Liver (tissue), 9 donors: ENCODE measurements around the gene CACHD1. TPM values are rescaled to one million over a fixed set of nuclear protein-coding genes. Genes with fewer than 3 reads are reported as not detected.

Experiments used
- DNase-seq: peaks from one replicate; pipeline ENCODE4 v3.0.0-alpha.2; 2017; ENCODE audit warnings: low spot score
- H3K27ac ChIP-seq, 2 donors: one replicate each; pipeline ENCODE4 v1.7.0; 2013; ENCODE audit warnings: inconsistent platforms in 2 of 2, low read length in 2 of 2, control low read depth in 1 of 2, low read depth in 1 of 2, mild to moderate bottlenecking in 1 of 2
- H3K27me3 ChIP-seq, 4 donors: one replicate each; pipeline versions ENCODE4 v1.6.1 to v1.7.0; 2013; ENCODE audit warnings: low read length in 3 of 4, inconsistent platforms in 1 of 4, mild to moderate bottlenecking in 1 of 4, moderate library complexity in 1 of 4; ENCODE audit not compliant: control insufficient read depth in 4 of 4, insufficient read depth in 4 of 4
- H3K36me3 ChIP-seq, 4 donors: one replicate each; pipeline versions ENCODE4 v1.6.1 to v1.7.0; 2013; ENCODE audit warnings: low read length in 3 of 4, mild to moderate bottlenecking in 3 of 4, low read depth in 1 of 4, moderate library complexity in 1 of 4; ENCODE audit not compliant: control insufficient read depth in 4 of 4, insufficient read depth in 3 of 4
- H3K4me1 ChIP-seq, 4 donors: one replicate each; pipeline versions ENCODE4 v1.6.1 to v1.7.0; 2013; ENCODE audit warnings: low read length in 3 of 4, mild to moderate bottlenecking in 3 of 4, moderate library complexity in 1 of 4; ENCODE audit not compliant: control insufficient read depth in 4 of 4, insufficient read depth in 4 of 4
- H3K4me3 ChIP-seq, 3 donors: one replicate each; pipeline versions ENCODE4 v1.6.1 to v1.7.0; 2013; ENCODE audit warnings: low read length in 3 of 3, control low read depth in 1 of 3, low read depth in 1 of 3, mild to moderate bottlenecking in 1 of 3
- H3K9ac ChIP-seq, 2 donors: one replicate each; pipeline ENCODE4 v1.7.0; 2013; ENCODE audit warnings: low read length in 2 of 2, mild to moderate bottlenecking in 2 of 2, moderate library complexity in 2 of 2, control low read depth in 1 of 2, low read depth in 1 of 2
- H3K9me3 ChIP-seq, 4 donors: one replicate each; pipeline versions ENCODE4 v1.6.1 to v1.7.0; 2013; ENCODE audit warnings: low read length in 3 of 4; ENCODE audit not compliant: control insufficient read depth in 4 of 4
- ATF3 ChIP-seq: IDR thresholded peaks from 2 replicates; pipeline ENCODE4 v1.6.1; 2016; ENCODE audit warnings: antibody characterized with exemption
- CTCF ChIP-seq: fragments of 150-350 bp; IDR thresholded peaks from 2 replicates; pipeline ENCODE4 v1.5.1; 2017; ENCODE audit warnings: improper control_type of control experiment, low read depth, low read length; ENCODE audit not compliant: missing input control
- EGR1 ChIP-seq, 2 donors: IDR thresholded peaks; 2 replicates each; pipeline ENCODE4 v1.6.1; 2016 to 2018; ENCODE audit warnings: antibody characterized with exemption in 2 of 2, low read depth in 2 of 2
- FOXA1 ChIP-seq: IDR thresholded peaks from 2 replicates; pipeline ENCODE4 v1.6.1; 2016; ENCODE audit warnings: antibody characterized with exemption
- FOXA2 ChIP-seq: IDR thresholded peaks from 2 replicates; pipeline ENCODE4 v1.6.1; 2016; ENCODE audit warnings: antibody characterized with exemption
- GABPA ChIP-seq, 2 donors: IDR thresholded peaks in 1 of 2; conservative IDR thresholded peaks in 1 of 2; 2 replicates each; pipeline ENCODE4 v1.6.1; 2016; ENCODE audit warnings: antibody characterized with exemption in 2 of 2, mild to moderate bottlenecking in 1 of 2, moderate library complexity in 1 of 2
- HNF4A ChIP-seq, 2 donors: conservative IDR thresholded peaks; 2 replicates each; pipeline ENCODE4 v1.6.1; 2016; ENCODE audit warnings: antibody characterized with exemption in 2 of 2, mild to moderate bottlenecking in 2 of 2
- HNF4G ChIP-seq: IDR thresholded peaks from 2 replicates; pipeline ENCODE4 v1.6.1; 2016; ENCODE audit warnings: antibody characterized with exemption
- JUND ChIP-seq, 2 donors: IDR thresholded peaks; 2 replicates each; pipeline ENCODE4 v1.6.1; 2016; ENCODE audit warnings: antibody characterized with exemption in 2 of 2
- MAX ChIP-seq: IDR thresholded peaks from 2 replicates; pipeline ENCODE4 v1.6.1; 2016; ENCODE audit warnings: antibody characterized with exemption
- NR2F2 ChIP-seq: IDR thresholded peaks from 2 replicates; pipeline ENCODE4 v1.6.1; 2016; ENCODE audit warnings: antibody characterized with exemption
- RAD21 ChIP-seq, 2 donors: IDR thresholded peaks; 2 replicates each; pipeline ENCODE4 v1.6.1; 2016; ENCODE audit warnings: antibody characterized with exemption in 2 of 2, mild to moderate bottlenecking in 2 of 2
- REST ChIP-seq: IDR thresholded peaks from 2 replicates; pipeline ENCODE4 v1.6.1; 2016; ENCODE audit warnings: antibody characterized with exemption, mild to moderate bottlenecking
- RXRA ChIP-seq, 2 donors: IDR thresholded peaks; 2 replicates each; pipeline ENCODE4 v1.6.1; 2017 to 2018; ENCODE audit warnings: antibody characterized with exemption in 2 of 2, mild to moderate bottlenecking in 1 of 2
- SP1 ChIP-seq: IDR thresholded peaks from 2 replicates; pipeline ENCODE4 v1.6.1; 2018; ENCODE audit warnings: antibody characterized with exemption, mild to moderate bottlenecking
- TAF1 ChIP-seq: conservative IDR thresholded peaks from 2 replicates; pipeline ENCODE4 v1.6.1; 2016; ENCODE audit warnings: antibody characterized with exemption, mild to moderate bottlenecking
- YY1 ChIP-seq: IDR thresholded peaks from 2 replicates; pipeline ENCODE4 v1.6.1; 2016; ENCODE audit warnings: antibody characterized with exemption, mild to moderate bottlenecking
- ZBTB33 ChIP-seq: IDR thresholded peaks from 2 replicates; pipeline ENCODE4 v1.6.1; 2016; ENCODE audit warnings: antibody characterized with exemption
- WGBS: extraction: QIAGEN DNeasy Blood & Tissue Kit; methylation state at CpG from one replicate; pipeline ENCODE4 v1.1.7; 2013; 5-methylcytosine and 5-hydroxymethylcytosine counted together
- polyA plus RNA-seq, 2 donors: library from polyadenylated mRNA; stranded (reverse) in 1 of 2; unstranded in 1 of 2; fragments of 200-250 nt in 1 of 2; fragments of >200 nt in 1 of 2; fragmentation: Nextera tagmentation in 1 of 2; extraction: Ambion mirVana in 1 of 2; gene quantifications; one replicate each; pipeline versions ENCODE4 v1.2.1 to v1.2.3, GENCODE V29; 2013 to 2015
- total RNA-seq, 2 donors: library from RNA; depleted of rRNA; stranded (reverse); fragments of >200 nt; gene quantifications; one replicate each; pipeline ENCODE4 v1.2.3, GENCODE V29; 2014
- donor health status: healthy.
- donor health status: healthy.
- donor health status: healthy.
- donor health status: healthy.
- donor health status: healthy.

CACHD1 gene
- total and polyA plus RNA-seq, 4 donors, result 0.68 to 4.2 (median 2.3) TPM

GRCh38 chr1:64536836-64537490 is 67.0 kb downstream of the CACHD1 start:
- no peaks in the 10 kb centered on the region for H3K27me3 ChIP-seq
- peak overlapping the region; percentile 75 to 80 for H3K27ac ChIP-seq
- peak overlapping the region in 2 of 3 donors; percentile 5 to 46 for H3K4me3 ChIP-seq
- peak; percentile 41 for DNase-seq
- TF ChIP-seq MAX (peak; percentile 55), GABPA (IDR thresholded peaks at IDR 0.05 in 1 of 2, conservative IDR thresholded peaks at IDR 0.05 in 1 of 2) (no peak), JUND (IDR thresholded peaks at IDR 0.05) (peak; percentile 69 to 84), RAD21 (IDR thresholded peaks at IDR 0.05) (peak; percentile 21 to 38), NR2F2 (peak; percentile 54), SP1 (peak; percentile 96), RXRA (IDR thresholded peaks at IDR 0.05) (peak; percentile 85 to 88), HNF4A (conservative IDR thresholded peaks at IDR 0.05) (peak; percentile 89 to 94), ATF3 (peak; percentile 59), FOXA2 (peak; percentile 74), ZBTB33 (no peak), TAF1 (peak; percentile 18), FOXA1 (peak; percentile 64), EGR1 (IDR thresholded peaks at IDR 0.05; ENCODE audit: low read depth in 2 of 2) (peak; percentile 26 to 36), HNF4G (peak; percentile 79), REST (peak; percentile 53), YY1 (no peak), CTCF (no peak)
- WGBS, result 34% methylated on average over 8 of the region's 8 CpGs
- H3K4me1 ChIP-seq, result peaks cover 2 to 29% (median 22%) of the 10 kb centered on the region in 4 donors
- peaks cover 2 to 7% (median 3%) of the 10 kb centered on the region in 4 donors for H3K9me3 ChIP-seq
- H3K36me3 ChIP-seq, result no peaks in the 10 kb centered on the region
- H3K9ac ChIP-seq, result peak overlapping the region in 1 of 2 donors; percentile 61
